Measurements from ENCODE around the gene LRRC32.

LRRC32 gene

DNA sequence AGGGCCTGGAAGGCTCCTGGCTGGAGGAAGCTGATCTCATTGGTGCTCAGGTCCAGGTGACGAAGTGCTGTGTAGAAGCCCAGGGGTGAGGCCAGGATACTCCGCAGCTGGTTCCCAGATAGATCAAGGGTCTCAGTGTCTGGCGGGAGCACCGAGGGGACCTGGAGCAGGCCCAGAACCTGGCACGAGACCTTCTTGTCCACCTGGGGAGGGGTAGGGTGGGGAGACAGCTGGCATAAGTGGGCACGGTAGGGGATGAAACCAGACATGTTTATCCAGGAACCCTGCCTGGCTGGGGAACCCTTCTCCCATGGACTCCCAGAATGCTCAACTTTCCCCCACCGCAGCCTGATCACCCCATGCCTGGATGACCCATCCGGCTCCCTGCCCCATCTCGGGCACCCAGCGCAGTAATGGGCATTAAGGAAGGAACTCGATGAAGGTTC is 9.2 kb downstream of the LRRC32 start:
- Histone ChIP-seq H2AK5ac (ENCODE audit: low read length, severe bottlenecking) (no peak overlapping the region), H3K36me3 (ENCODE audit: control insufficient read depth in 1 of 2, insufficient read depth in 2 of 2, low read depth in 1 of 2, low read length in 2 of 2) (peaks cover 67 to 99% of the 10 kb centered on the region in 2 experiments), H2BK15ac (ENCODE audit: low read depth, poor library complexity, severe bottlenecking) (no peak overlapping the region), H3K18ac (ENCODE audit: low read depth in 1 of 2, low read length in 2 of 2) (no peak overlapping the region), H3K4me1 (ENCODE audit: control insufficient read depth, insufficient read depth, low read depth, low read length) (peaks cover 15% of the 10 kb centered on the region), H2BK5ac (ENCODE audit: low read depth, low read length, poor library complexity, severe bottlenecking) (no peak overlapping the region), H3K4me2 (ENCODE audit: low read length, poor library complexity, severe bottlenecking) (no peak overlapping the region), H3K27ac (ENCODE audit: low read length, poor library complexity, severe bottlenecking) (no peak overlapping the region), H2AFZ (ENCODE audit: low read depth, low read length) (no peak overlapping the region), H3K9ac (ENCODE audit: low read length) (peak overlapping the region; percentile 52), H3K79me1 (replicated peaks; ENCODE audit: low read length, poor library complexity, severe bottlenecking) (no peaks in the 10 kb centered on the region), H3K9me3 (ENCODE audit: control insufficient read depth, low read length) (no peaks in the 10 kb centered on the region), H3K27me3 (ENCODE audit: control insufficient read depth in 1 of 2, insufficient read depth in 1 of 2, low read length in 2 of 2) (peaks cover 0 to 3% of the 10 kb centered on the region in 2 experiments), H2BK120ac (ENCODE audit: low read depth, low read length) (no peak overlapping the region), H3K4me3 (ENCODE audit: insufficient read depth in 1 of 2, low read depth in 1 of 2, low read length in 2 of 2) (no peak overlapping the region), H3K23ac (ENCODE audit: low read length in 2 of 2) (no peak overlapping the region), H4K8ac (ENCODE audit: low read length) (no peak overlapping the region), H2BK12ac (ENCODE audit: low read length in 2 of 2) (no peak overlapping the region), H3K14ac (ENCODE audit: low read length in 2 of 2) (no peak overlapping the region), H4K91ac (ENCODE audit: low read length) (no peak overlapping the region), H3K4ac (ENCODE audit: low read depth in 1 of 2, low read length in 2 of 2) (no peak overlapping the region)
- no peak for DNase-seq
- 98% methylated on average over 5 of the region's 11 CpGs for WGBS

GRCh38 chr11:76660533-76661305 is 9.8 kb downstream of the LRRC32 start:
- H4K8ac ChIP-seq (ENCODE audit: low read length): no peak overlapping the region
- WGBS: 94% methylated on average over 34 of the region's 34 CpGs
- H3K27ac ChIP-seq (ENCODE audit: low read length, poor library complexity, severe bottlenecking): no peak overlapping the region
- no peak overlapping the region for H2BK12ac ChIP-seq (ENCODE audit: low read length in 2 of 2)
- H3K23ac ChIP-seq (ENCODE audit: low read length in 2 of 2): no peak overlapping the region
- H3K4ac ChIP-seq (ENCODE audit: low read depth in 1 of 2, low read length in 2 of 2): no peak overlapping the region
- no peak overlapping the region for H2AK5ac ChIP-seq (ENCODE audit: low read length, severe bottlenecking)
- peaks cover 64 to 97% of the 10 kb centered on the region in 2 experiments for H3K36me3 ChIP-seq (ENCODE audit: control insufficient read depth in 1 of 2, insufficient read depth in 2 of 2, low read depth in 1 of 2, low read length in 2 of 2)
- no peak overlapping the region for H2BK5ac ChIP-seq (ENCODE audit: low read depth, low read length, poor library complexity, severe bottlenecking)
- no peak overlapping the region for H3K18ac ChIP-seq (ENCODE audit: low read depth in 1 of 2, low read length in 2 of 2)
- H3K4me3 ChIP-seq (ENCODE audit: insufficient read depth in 1 of 2, low read depth in 1 of 2, low read length in 2 of 2): no peak overlapping the region
- H3K9me3 ChIP-seq (ENCODE audit: control insufficient read depth, low read length): no peaks in the 10 kb centered on the region
- H2BK120ac ChIP-seq (ENCODE audit: low read depth, low read length): no peak overlapping the region
- no peak overlapping the region for H3K14ac ChIP-seq (ENCODE audit: low read length in 2 of 2)
- H2AFZ ChIP-seq (ENCODE audit: low read depth, low read length): no peak overlapping the region
- peak overlapping the region; percentile 37 for H4K91ac ChIP-seq (ENCODE audit: low read length)
- H3K4me2 ChIP-seq (ENCODE audit: low read length, poor library complexity, severe bottlenecking): no peak overlapping the region
- DNase-seq: no peak
- H2BK15ac ChIP-seq (ENCODE audit: low read depth, poor library complexity, severe bottlenecking): no peak overlapping the region
- peaks cover 0 to 3% of the 10 kb centered on the region in 2 experiments for H3K27me3 ChIP-seq (ENCODE audit: control insufficient read depth in 1 of 2, insufficient read depth in 1 of 2, low read length in 2 of 2)
- H3K79me1 ChIP-seq (replicated peaks; ENCODE audit: low read length, poor library complexity, severe bottlenecking): no peaks in the 10 kb centered on the region
- H3K4me1 ChIP-seq (ENCODE audit: control insufficient read depth, insufficient read depth, low read depth, low read length): peaks cover 9% of the 10 kb centered on the region
- no peak overlapping the region for H3K9ac ChIP-seq (ENCODE audit: low read length)

- H2BK15ac ChIP-seq (ENCODE audit: low read depth, poor library complexity, severe bottlenecking): peak overlapping the region; percentile 2
- no peak overlapping the region for H2BK120ac ChIP-seq (ENCODE audit: low read depth, low read length)
- no peak overlapping the region for H2AK5ac ChIP-seq (ENCODE audit: low read length, severe bottlenecking)
- H3K4me1 ChIP-seq (ENCODE audit: control insufficient read depth, insufficient read depth, low read depth, low read length): peaks cover 7% of the 10 kb centered on the region
- no peaks in the 10 kb centered on the region for H3K79me1 ChIP-seq (replicated peaks; ENCODE audit: low read length, poor library complexity, severe bottlenecking)
- no peak overlapping the region for H3K23ac ChIP-seq (ENCODE audit: low read length in 2 of 2)
- H3K36me3 ChIP-seq (ENCODE audit: control insufficient read depth in 1 of 2, insufficient read depth in 2 of 2, low read depth in 1 of 2, low read length in 2 of 2): peaks cover 62 to 92% of the 10 kb centered on the region in 2 experiments
- H3K4ac ChIP-seq (ENCODE audit: low read depth in 1 of 2, low read length in 2 of 2): no peak overlapping the region
- WGBS: 95% methylated on average over 28 of the region's 28 CpGs
- H3K9ac ChIP-seq (ENCODE audit: low read length): no peak overlapping the region
- no peak for DNase-seq
- no peak overlapping the region for H4K8ac ChIP-seq (ENCODE audit: low read length)
- no peak overlapping the region for H3K4me2 ChIP-seq (ENCODE audit: low read length, poor library complexity, severe bottlenecking)
- no peak overlapping the region for H3K18ac ChIP-seq (ENCODE audit: low read depth in 1 of 2, low read length in 2 of 2)
- no peak overlapping the region for H3K4me3 ChIP-seq (ENCODE audit: insufficient read depth in 1 of 2, low read depth in 1 of 2, low read length in 2 of 2)
- H2BK5ac ChIP-seq (ENCODE audit: low read depth, low read length, poor library complexity, severe bottlenecking): no peak overlapping the region
- H3K9me3 ChIP-seq (ENCODE audit: control insufficient read depth, low read length): no peaks in the 10 kb centered on the region
- no peak overlapping the region for H2AFZ ChIP-seq (ENCODE audit: low read depth, low read length)
- no peak overlapping the region for H3K14ac ChIP-seq (ENCODE audit: low read length in 2 of 2)
- peaks cover 0 to 3% of the 10 kb centered on the region in 2 experiments for H3K27me3 ChIP-seq (ENCODE audit: control insufficient read depth in 1 of 2, insufficient read depth in 1 of 2, low read length in 2 of 2)
- no peak overlapping the region for H4K91ac ChIP-seq (ENCODE audit: low read length)
- H2BK12ac ChIP-seq (ENCODE audit: low read length in 2 of 2): no peak overlapping the region
- no peak overlapping the region for H3K27ac ChIP-seq (ENCODE audit: low read length, poor library complexity, severe bottlenecking)
Measured at GRCh38 chr11:76659672-76660532, 10.6 kb downstream of the LRRC32 start.

Data from mesenchymal stem cell (in vitro differentiated cells and primary cell).